Activated T-cell treated with anti-CD3 and anti-CD28 coated beads, Interleukin-2, amount 50 U/mL, for 72 hours (primary cell): ENCODE results near the gene PGAP6. TPM values are rescaled to one million over a fixed set of nuclear protein-coding genes. Genes with fewer than 3 reads are reported as not detected.
"Not testable (repeated sequence)": the region's sequence is repeated elsewhere in the genome, so short reads cannot be mapped to it uniquely, and the experiment has no call there.

Experiments used
- ATAC-seq, 2 donors: fragments of 150-1000 bp; cut with Tn5 transposase; replicated peaks in 1 of 2; 2 replicates each; pipeline ENCODE4 v1.10.0; 2021; ENCODE audit warnings: moderate library complexity in 2 of 2, mild to moderate bottlenecking in 1 of 2
- DNase-seq, 2 donors: peaks; one replicate each; pipeline ENCODE4 v3.0.0; 2021 to 2022; ENCODE audit warnings: mixed read lengths in 1 of 2
- H3K27ac Mint-ChIP-seq: one replicate; pipeline ENCODE4 v1.8.0; 2022; ENCODE audit warnings: mild to moderate bottlenecking, moderate library complexity, mixed read lengths
- H3K27me3 Mint-ChIP-seq: one replicate; pipeline ENCODE4 v1.8.0; 2022; ENCODE audit warnings: low read depth, mixed read lengths
- H3K36me3 Mint-ChIP-seq, 2 donors: one replicate each; pipeline ENCODE4 v1.8.0; 2022; ENCODE audit warnings: mixed read lengths in 2 of 2, mild to moderate bottlenecking in 1 of 2; ENCODE audit not compliant: insufficient read depth in 2 of 2
- H3K4me1 Mint-ChIP-seq: one replicate; pipeline ENCODE4 v1.8.0; 2022; ENCODE audit warnings: low read depth, mixed read lengths
- H3K4me3 Mint-ChIP-seq, 2 donors: one replicate each; pipeline ENCODE4 v1.8.0; 2022; ENCODE audit warnings: mild to moderate bottlenecking in 2 of 2, mixed read lengths in 2 of 2, moderate library complexity in 2 of 2
- H3K9me3 Mint-ChIP-seq, 2 donors: one replicate each; pipeline ENCODE4 v1.8.0; 2022; ENCODE audit warnings: mixed read lengths in 2 of 2
- total RNA-seq, 2 donors: library from RNA; stranded (reverse); gene quantifications; one replicate each; pipeline ENCODE4 v1.2.3, GENCODE V29; 2022

The PGAP6 gene
- 10 to 100 TPM; 29.7 to 39.7 TPM for total RNA-seq

GRCh38 chr16:381789-382717, at the start of gene PGAP6:
Gene PGAP6 (minus strand): TSS chr16:381978. CDS start chr16:381821, 157 bp downstream.
- H3K4me1 Mint-ChIP-seq: peaks cover 20% of the 10 kb centered on the region
- no peaks in the 10 kb centered on the region for H3K9me3 Mint-ChIP-seq
- peak; percentile 67 to 81 for DNase-seq
- H3K27me3 Mint-ChIP-seq: no peaks in the 10 kb centered on the region
- no peak within 1 kb of the TSS for H3K27ac Mint-ChIP-seq
- ATAC-seq: peak; percentile 74 to 79
- H3K36me3 Mint-ChIP-seq: no peaks in the 10 kb centered on the region
- peak within 1 kb of the TSS; percentile 73 to 89 for H3K4me3 Mint-ChIP-seq

GRCh38 chr16:430904-431303, 49.1 kb upstream of the PGAP6 start:
- Mint-ChIP-seq H3K4me3 (no peak overlapping the region), H3K9me3 (no peaks in the 10 kb centered on the region), H3K27ac (no peak overlapping the region), H3K36me3 (no peaks in the 10 kb centered on the region), H3K4me1 (peaks cover 30% of the 10 kb centered on the region), H3K27me3 (no peaks in the 10 kb centered on the region)
- ATAC-seq: no peak
- DNase-seq: no peak

- H3K27ac Mint-ChIP-seq: peak overlapping the region; percentile 54
- ATAC-seq (no peak), DNase-seq (no peak)
- no peaks in the 10 kb centered on the region for H3K9me3 Mint-ChIP-seq
- H3K36me3 Mint-ChIP-seq: peaks cover 0 to 1% of the 10 kb centered on the region in 2 donors
- H3K4me3 Mint-ChIP-seq: peak overlapping the region; percentile 81 to 95
- peaks cover 39% of the 10 kb centered on the region for H3K4me1 Mint-ChIP-seq
- H3K27me3 Mint-ChIP-seq: peaks cover 15% of the 10 kb centered on the region
Measured at GRCh38 chr16:427250-427649, 45.5 kb upstream of the PGAP6 start.

- peaks cover 15% of the 10 kb centered on the region for H3K27me3 Mint-ChIP-seq
- H3K4me3 Mint-ChIP-seq: peak overlapping the region; percentile 81 to 95
Measured at GRCh38 chr16:426906-427249, 45.1 kb upstream of the PGAP6 start.

GRCh38 chr16:426115-426905, 44.5 kb upstream of the PGAP6 start:
- no peaks in the 10 kb centered on the region for H3K9me3 Mint-ChIP-seq
- peak; percentile 21 to 29 for DNase-seq

More at GRCh38 chr16:426906-427249, 45.1 kb upstream of the PGAP6 start:
- DNase-seq (peak in 1 of 2 donors; percentile 4), ATAC-seq (no peak)
- Mint-ChIP-seq H3K27ac (peak overlapping the region; percentile 54), H3K36me3 (peaks cover 0 to 1% of the 10 kb centered on the region in 2 donors), H3K4me1 (peaks cover 39% of the 10 kb centered on the region), H3K9me3 (no peaks in the 10 kb centered on the region)

GRCh38 chr16:425740-426114, 43.9 kb upstream of the PGAP6 start:
- H3K4me1 Mint-ChIP-seq: peaks cover 34% of the 10 kb centered on the region
- H3K36me3 Mint-ChIP-seq: peaks cover 0 to 1% of the 10 kb centered on the region in 2 donors
- H3K27me3 Mint-ChIP-seq: peaks cover 15% of the 10 kb centered on the region
- DNase-seq (peak in 1 of 2 donors; percentile 60), ATAC-seq (peak; percentile 64 to 68)
- no peaks in the 10 kb centered on the region for H3K9me3 Mint-ChIP-seq
- no peak overlapping the region for H3K27ac Mint-ChIP-seq
- H3K4me3 Mint-ChIP-seq: peak overlapping the region; percentile 86 to 88

More at GRCh38 chr16:426115-426905, 44.5 kb upstream of the PGAP6 start:
- H3K36me3 Mint-ChIP-seq: peaks cover 0 to 1% of the 10 kb centered on the region in 2 donors
- H3K4me3 Mint-ChIP-seq: peak overlapping the region; percentile 81 to 95
- H3K4me1 Mint-ChIP-seq: peaks cover 39% of the 10 kb centered on the region
- H3K27ac Mint-ChIP-seq: no peak overlapping the region
- peaks cover 15% of the 10 kb centered on the region for H3K27me3 Mint-ChIP-seq
- peak in 1 of 2 donors; percentile 1 for ATAC-seq

- Mint-ChIP-seq H3K4me1 (peaks cover 33% of the 10 kb centered on the region), H3K4me3 (peak within 1 kb of the TSS; percentile 86 to 95), H3K27me3 (peaks cover 15% of the 10 kb centered on the region), H3K27ac (no peak within 1 kb of the TSS), H3K36me3 (peaks cover 0 to 1% of the 10 kb centered on the region in 2 donors), H3K9me3 (no peaks in the 10 kb centered on the region)
- peak; percentile 95 to 96 for ATAC-seq
- DNase-seq: peak; percentile 88 to 92
Measured at GRCh38 chr16:425082-425718, 43.4 kb upstream of the PGAP6 start, which contains the start of gene RAB11FIP3. Gene RAB11FIP3 (plus strand): TSS chr16:425649. CDS start chr16:426007, 358 bp downstream.

GRCh38 chr16:424623-425081, 42.9 kb upstream of the PGAP6 start:
- DNase-seq (no peak), ATAC-seq (no peak)
- H3K4me1 Mint-ChIP-seq: peaks cover 33% of the 10 kb centered on the region
- H3K4me3 Mint-ChIP-seq: peak overlapping the region; percentile 86 to 88
- H3K27ac Mint-ChIP-seq: no peak overlapping the region
- H3K27me3 Mint-ChIP-seq: peaks cover 15% of the 10 kb centered on the region
- peaks cover 0 to 1% of the 10 kb centered on the region in 2 donors for H3K36me3 Mint-ChIP-seq
- H3K9me3 Mint-ChIP-seq: no peaks in the 10 kb centered on the region

GRCh38 chr16:424033-424622, 42.4 kb upstream of the PGAP6 start:
- no peak for DNase-seq
- Mint-ChIP-seq H3K27ac (no peak overlapping the region), H3K4me3 (peak overlapping the region; percentile 86 to 88), H3K4me1 (peaks cover 33% of the 10 kb centered on the region), H3K36me3 (peaks cover 0 to 1% of the 10 kb centered on the region in 2 donors), H3K9me3 (no peaks in the 10 kb centered on the region), H3K27me3 (peaks cover 15% of the 10 kb centered on the region)
- no peak for ATAC-seq

- H3K9me3 Mint-ChIP-seq, H3K27ac Mint-ChIP-seq, H3K36me3 Mint-ChIP-seq, ATAC-seq, H3K4me3 Mint-ChIP-seq, DNase-seq: not testable (repeated sequence)
- H3K27me3 Mint-ChIP-seq: peaks cover 15% of the 10 kb centered on the region
- peaks cover 13% of the 10 kb centered on the region for H3K4me1 Mint-ChIP-seq
Measured at GRCh38 chr16:422179-422578, 40.4 kb upstream of the PGAP6 start.

- not testable (repeated sequence) for ATAC-seq, H3K27ac Mint-ChIP-seq, DNase-seq, H3K4me1 Mint-ChIP-seq, H3K27me3 Mint-ChIP-seq, H3K4me3 Mint-ChIP-seq, H3K36me3 Mint-ChIP-seq, H3K9me3 Mint-ChIP-seq
Measured at GRCh38 chr16:415170-415498, 33.4 kb upstream of the PGAP6 start.

GRCh38 chr16:414395-415169, 32.8 kb upstream of the PGAP6 start:
- no peak overlapping the region for H3K27ac Mint-ChIP-seq
- no peak for DNase-seq

More at GRCh38 chr16:414395-415169, 32.8 kb upstream of the PGAP6 start:
- no peaks in the 10 kb centered on the region for H3K36me3 Mint-ChIP-seq
- H3K4me3 Mint-ChIP-seq: no peak overlapping the region
- ATAC-seq: no peak
- no peaks in the 10 kb centered on the region for H3K4me1 Mint-ChIP-seq
- no peaks in the 10 kb centered on the region for H3K27me3 Mint-ChIP-seq
- no peaks in the 10 kb centered on the region for H3K9me3 Mint-ChIP-seq
